HG03280 (cell line): ENCODE measurements around the gene TUBGCP3.
"Not testable (repeated sequence)": the region's sequence is repeated elsewhere in the genome, so short reads cannot be mapped to it uniquely, and the experiment has no call there.

Source experiments
- ATAC-seq: cut with Tn5 transposase; IDR thresholded peaks from one replicate; pipeline ENCODE4 v1.9.1; 2021; ENCODE audit warnings: mild to moderate bottlenecking, moderate library complexity; ENCODE audit not compliant: unreplicated experiment

The TUBGCP3 gene

DNA sequence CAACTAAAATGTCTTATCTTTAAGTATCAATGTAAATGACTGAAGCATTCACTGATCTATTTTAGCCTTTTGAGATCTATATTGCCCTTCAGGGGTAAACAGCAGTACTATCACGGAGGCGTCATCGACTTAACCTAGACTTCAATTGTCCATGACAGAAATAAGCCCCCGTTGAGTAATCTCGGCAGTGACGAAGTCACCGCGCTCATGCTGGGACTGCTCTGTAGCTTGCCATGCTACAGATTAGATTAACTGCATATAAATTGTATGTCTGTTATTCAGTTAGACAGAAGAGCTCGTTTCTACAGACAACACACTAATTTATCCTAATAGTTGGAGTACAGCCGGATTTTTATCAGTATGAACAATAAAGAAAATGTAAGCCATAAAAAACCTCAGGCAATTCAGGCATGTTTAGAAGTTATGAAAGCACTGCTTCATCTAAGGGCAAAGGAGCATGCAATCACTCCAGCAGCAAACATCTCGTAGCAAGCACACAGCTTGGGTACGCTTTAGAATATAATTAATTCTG, 56.6 kb downstream of the TUBGCP3 start:
- no peak for ATAC-seq

DNA sequence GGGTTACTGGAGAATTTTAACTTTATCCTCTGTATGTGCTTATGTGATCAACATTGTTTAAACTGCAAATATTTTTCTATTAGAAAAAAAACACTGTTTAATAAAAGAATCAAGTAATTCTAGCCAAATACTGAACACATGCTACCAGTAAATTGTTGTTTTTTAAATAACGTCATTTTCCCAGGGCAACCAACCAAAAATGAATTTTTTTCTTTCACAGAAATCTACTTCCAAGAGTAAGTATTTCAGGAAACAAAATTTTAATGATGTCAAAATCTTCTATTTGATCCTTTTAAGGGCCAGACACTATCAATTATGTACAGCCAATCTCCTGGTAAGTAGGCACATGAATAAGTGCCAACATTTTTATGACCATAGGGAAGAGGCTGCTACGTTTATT, 57.1 kb downstream of the TUBGCP3 start:
- no peak for ATAC-seq

DNA sequence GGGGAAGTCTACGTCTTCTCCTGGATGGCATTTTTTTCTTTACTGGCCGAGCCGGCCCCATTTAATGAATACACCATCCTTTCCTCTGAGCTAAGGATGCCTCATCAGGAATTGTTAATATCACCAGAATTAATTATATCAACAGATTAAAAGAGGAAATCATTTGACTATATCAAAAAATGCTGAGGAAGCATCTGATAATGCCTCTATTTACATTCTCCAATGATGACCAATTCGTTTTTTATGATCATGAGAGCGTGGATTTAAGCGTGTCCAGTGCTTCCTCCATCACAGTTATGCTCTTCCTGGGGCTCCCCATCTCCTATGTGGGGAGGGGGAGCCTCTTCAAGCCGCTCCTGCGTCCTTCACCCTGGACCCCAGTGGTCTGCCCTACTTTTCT, 58.7 kb downstream of the TUBGCP3 start:
- ATAC-seq, result no peak

DNA sequence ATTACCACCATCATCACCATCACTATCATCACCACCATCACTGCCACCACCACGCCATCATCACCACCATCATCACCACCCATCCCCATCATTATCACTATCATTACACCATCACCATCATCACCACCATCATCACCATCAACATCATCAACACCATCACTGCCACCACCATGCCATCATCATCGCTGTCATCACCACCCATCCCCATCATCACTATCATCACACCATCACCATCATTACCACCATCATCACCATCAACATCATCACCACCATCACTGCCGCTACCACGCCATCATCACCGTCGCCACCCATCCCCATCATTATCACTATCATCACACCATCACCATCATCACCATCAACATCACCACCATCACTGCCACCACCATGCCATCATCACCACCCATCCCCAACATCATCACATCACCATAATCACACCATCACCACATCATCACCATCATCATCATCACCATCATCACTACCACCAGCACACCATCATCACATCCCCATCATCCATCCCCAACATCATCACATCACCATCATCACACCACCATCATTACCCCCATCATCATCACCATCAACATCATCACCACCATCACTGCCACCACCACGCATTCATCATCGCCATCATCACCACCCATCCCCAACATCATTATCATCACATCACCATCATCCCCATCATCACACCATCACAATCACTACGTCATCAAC, 61.7 kb downstream of the TUBGCP3 start:
- ATAC-seq, result no peak

DNA sequence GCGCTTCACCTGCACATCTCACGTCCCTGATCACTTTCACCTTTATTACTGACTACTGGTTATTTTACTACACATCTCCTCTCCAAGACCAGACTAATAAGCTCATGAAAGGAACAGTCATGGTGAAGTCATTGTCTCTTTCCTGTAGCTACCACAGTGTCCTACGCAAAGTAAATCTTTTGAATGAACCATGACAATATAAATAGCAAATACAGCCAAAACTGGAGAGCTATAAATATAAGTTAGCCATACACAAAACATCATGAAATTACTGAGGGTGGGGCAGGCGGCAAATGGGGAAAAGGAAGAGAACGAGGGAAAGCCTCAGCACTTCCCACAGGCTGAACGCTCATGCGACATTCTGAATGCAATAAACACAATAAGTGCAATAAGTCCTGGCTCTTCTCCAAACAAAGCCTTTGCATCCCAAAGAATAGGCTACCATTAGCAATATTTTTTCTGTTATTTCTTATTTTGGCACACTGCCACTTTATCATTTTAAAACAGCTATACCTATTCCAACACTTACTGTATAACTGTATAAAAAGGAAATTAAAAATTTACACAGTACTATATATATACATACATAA, 62.5 kb downstream of the TUBGCP3 start:
- ATAC-seq, result no peak

DNA sequence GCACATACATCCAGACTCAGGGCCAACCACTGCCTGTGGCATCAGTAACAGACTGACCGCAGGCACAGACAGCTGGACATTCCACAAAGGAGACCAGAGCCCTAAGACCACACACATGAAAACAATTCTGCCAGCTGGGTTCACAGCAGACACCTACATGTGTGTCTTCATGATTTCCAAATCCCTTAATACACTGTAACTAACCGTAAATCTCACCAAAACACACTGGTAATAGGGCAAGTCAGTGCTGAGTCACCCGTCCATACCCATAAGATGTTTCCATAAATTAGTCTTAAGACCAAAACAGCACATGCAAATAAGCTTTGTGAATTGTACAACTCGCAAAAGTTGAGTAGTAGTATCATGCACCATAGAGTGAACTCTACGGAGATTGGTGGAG, 65.4 kb downstream of the TUBGCP3 start:
- ATAC-seq, result no peak

DNA sequence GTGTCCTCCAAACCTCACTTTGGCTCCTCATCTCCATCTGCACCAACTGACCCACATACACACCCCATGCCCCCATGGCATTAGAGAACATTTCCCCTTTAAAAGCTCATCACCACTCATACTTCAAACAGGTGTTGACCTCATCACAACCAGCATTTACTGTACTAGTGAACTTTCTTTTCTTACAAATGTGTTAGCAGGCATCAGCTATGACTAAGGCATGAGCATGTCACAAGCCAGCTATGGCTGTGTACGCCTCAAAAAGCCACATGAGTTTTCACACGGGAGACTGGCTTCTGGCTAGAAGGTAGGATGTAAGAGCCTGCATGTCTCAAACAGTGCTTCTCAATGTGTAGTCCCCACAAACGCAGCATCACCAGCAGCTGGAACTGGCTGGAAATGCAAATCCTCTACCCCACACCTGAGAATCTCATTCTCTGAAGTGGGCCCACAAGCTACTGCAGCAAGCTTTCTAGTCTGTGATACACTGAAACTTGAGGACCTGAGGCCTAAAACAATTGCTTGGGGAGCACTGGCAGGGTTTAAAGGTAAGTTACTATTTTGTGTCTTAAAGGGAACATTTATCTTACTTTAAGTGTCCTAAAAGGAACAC, 66.8 kb downstream of the TUBGCP3 start:
- no peak for ATAC-seq

DNA sequence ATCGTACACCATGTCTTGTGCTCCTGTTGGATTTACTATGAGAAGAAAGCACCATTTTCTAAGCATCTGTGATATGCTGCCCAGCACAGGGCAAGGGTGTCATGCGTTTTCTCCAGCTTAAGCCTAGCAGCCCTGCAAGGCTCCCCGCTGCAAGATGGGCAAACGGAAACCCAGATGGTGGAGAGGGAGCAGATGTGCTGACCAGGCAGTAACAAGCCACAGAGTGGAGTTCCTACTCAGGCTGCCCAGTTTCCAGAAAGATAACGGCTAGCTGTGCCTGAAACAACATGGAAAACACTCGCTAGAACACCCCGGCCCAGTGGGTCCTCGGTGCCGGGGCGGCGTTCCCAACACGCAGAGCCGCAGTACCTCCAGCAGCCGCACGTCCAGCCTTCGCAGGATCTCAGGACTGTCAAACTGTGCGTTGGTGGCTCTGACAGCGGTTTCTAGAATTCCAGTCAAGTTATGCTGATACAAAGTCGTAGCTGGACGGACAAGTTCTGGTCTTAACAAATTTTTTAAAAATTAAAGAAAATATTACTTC, 68.4 kb downstream of the TUBGCP3 start:
- no peak for ATAC-seq

DNA sequence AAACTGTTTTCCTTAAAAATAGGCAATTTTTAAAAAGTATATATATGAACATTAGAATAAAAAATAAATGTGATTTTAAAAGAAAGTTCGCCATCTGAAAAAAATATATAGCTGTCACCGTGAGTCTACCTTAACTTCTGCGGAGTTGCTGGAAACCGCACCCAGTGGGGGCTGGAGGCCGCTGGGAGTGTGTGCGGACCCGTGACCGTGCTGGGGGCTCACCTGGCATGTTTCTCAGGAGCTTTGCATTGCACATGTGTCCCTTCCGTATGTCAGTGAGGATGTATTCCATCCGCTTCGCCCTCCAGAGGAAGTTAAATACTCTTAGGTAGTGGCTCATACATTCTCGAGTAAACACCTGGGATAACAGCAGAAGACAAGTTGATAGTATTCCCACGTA, 71.7 kb downstream of the TUBGCP3 start:
- no peak for ATAC-seq

DNA sequence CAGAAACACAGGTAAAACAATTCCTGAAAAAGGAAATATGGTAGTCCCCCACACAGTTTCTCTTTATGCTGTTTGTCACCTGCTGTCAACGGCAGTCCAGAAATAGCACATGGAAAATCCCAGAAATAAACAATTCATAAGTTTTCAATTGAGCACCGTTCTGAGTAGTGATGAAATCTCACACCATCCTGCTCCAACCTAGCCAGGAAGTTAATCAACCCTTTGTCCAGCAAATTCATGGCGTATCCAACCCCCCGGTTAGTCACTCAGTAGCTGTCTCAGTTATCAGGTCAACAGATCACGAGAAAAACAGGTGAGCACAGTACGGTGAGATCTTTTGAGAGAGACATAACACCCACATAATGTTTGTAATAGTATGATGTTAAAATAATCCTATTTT, 74.2 kb downstream of the TUBGCP3 start:
- no peak for ATAC-seq

DNA sequence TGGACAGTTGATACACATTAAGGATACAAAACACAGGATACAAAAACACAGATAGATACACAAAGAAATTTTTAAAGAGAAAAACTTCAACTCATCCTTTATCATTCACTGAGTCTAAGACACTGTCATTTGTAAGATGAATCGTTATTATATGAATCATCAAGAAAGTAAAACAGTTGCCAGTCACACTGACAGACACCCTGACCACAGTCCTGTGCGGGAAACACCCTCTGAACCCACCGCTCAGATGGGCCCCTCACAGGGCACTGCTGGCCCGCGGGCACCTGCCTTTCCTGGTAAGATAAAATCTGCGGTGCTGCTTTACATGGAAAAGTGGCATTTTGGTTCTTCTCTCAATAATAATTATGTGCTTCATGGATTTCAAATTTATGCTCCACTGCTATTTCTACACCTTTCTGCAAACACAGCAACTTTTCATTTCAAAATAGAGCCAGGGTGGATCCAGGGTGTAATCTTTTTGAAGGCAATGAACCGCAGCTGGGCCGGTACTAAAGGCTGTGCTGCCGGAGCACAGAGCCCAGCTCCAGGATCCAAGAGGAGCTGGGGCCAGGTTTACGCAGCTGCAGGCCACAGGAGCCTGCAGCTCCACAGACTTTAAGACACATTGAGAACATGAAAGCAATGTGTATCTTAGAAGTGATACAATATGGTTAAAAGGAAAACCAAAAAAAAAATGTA, 76.8 kb downstream of the TUBGCP3 start:
- no peak for ATAC-seq

DNA sequence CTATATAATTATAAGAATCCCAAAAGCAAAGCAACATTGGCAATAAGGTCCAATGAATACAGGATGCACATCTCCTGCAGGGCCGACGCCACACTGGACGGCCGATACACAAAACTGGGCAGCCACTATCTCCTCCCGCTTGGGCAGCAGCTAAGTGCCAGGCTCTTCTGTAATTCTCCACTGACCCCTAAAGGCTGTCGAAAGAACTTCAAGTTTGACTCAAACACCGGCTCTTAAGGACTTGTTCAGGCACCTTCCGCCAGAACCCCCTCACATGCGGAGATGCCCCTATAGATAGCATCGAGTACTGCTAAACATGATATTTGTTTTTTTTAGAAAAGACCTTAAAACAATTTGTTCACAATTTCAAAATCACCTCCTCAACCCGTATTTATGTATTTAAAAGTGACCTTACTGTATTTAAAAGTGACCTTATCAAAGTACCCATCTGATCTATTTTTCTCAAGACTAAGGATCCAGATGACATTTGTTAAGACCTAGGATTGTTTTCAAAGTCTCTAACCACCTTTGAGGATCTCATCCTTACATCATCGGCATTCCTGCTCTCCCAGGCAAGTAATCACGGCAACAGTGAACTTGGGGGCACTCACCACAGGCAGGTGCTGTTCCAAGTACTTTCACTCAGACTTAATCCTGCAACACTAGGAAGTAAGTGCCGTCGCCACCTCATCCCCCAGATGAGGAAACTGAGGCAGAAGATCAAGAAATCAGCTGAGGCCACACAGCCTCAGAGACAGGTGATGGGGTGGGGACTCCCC, 77.8 kb downstream of the TUBGCP3 start:
- no peak for ATAC-seq

DNA sequence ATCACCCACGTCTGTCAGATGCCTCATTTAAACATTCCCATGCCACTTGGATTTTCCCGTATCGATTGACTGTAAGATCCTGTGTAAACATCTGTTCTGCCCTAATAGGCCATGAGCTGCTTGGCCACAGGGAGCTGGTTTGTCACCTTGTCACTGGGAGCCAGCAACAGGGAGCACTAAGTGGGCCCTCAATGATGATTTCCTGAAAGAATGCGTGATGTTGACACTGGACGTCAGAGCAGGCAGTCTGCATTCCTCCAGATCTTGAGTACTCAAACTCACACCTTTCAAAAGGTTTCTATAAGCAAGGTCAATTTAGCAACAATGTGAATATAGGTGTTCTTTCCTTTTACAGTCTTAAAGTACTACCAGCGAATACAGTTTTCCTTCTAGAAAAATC, 78.8 kb downstream of the TUBGCP3 start:
- ATAC-seq, result no peak

DNA sequence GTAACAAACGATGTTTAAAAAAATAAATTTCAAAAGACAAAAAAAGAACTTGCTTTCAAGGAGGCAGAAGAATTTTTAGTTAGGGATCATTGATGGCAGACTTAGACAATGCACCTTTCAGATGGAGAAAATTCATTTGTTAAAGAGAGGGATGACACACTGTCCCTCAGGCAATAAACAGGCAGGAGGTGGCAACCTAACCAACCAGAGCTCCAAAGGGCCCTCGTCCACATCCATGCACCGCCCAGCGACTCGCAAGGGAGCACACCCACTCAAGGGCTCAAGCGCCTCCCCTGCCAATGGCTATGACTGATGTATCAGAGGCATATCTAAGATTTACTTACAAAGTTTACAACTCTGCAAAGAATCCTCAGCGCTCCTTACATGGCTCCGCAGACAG, 81.9 kb downstream of the TUBGCP3 start:
- no peak for ATAC-seq

DNA sequence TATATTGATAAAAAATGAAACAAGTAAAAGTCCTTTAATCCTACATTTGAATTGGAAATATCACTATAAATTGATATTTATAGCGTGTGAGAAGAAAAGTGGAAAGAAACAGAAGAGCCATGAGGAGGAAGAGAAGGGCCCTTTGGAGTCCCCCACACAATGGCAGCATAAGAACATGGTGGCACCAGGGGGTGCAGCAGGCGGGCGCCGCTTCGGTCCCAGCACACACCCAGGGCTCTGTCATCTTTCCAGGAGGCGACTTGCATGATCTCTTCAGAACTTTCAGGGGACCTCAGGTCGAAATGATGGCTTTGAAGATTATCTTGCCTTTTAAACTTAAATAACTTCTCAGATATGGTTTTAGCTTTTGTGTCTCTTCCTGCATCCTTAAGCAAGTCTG, 91.8 kb downstream of the TUBGCP3 start:
- no peak for ATAC-seq

DNA sequence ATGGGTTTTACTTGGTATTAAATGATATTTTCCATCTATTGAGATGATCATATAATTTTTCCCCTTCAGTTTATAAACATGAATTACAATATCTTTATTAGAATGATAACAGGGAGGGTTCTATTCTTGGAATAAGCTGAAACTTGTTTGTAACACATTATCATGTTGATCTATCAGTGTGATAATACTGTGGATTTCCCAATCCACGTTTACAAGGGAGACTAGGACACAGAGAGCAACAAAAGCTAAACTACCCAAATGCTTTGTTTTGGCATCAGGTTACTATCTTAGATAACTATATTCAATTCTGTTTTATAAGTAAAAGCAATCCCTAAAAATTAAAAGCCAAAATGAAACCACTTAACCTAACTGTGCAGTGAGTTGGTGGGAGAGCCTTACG, 92.5 kb downstream of the TUBGCP3 start:
- ATAC-seq, result no peak

DNA sequence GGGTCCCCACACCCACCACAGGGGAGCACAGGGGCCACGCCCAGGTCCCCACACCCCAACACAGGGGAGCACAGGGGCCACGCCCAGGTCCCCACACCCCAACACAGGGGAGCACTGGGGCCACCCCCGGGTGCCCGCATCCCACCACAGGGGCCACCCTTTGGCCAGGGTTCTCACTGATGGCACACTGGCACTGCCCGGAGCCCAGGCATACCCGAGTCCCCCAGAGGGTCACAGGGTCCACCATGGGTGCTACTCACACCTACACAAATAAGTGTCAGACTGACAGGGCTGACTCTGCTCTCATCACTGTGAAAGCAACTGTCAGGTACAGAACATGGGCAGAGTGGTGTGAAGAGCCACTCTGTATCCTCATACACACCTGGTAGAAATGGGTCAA, 98.8 kb downstream of the TUBGCP3 start:
- no peak for ATAC-seq

DNA sequence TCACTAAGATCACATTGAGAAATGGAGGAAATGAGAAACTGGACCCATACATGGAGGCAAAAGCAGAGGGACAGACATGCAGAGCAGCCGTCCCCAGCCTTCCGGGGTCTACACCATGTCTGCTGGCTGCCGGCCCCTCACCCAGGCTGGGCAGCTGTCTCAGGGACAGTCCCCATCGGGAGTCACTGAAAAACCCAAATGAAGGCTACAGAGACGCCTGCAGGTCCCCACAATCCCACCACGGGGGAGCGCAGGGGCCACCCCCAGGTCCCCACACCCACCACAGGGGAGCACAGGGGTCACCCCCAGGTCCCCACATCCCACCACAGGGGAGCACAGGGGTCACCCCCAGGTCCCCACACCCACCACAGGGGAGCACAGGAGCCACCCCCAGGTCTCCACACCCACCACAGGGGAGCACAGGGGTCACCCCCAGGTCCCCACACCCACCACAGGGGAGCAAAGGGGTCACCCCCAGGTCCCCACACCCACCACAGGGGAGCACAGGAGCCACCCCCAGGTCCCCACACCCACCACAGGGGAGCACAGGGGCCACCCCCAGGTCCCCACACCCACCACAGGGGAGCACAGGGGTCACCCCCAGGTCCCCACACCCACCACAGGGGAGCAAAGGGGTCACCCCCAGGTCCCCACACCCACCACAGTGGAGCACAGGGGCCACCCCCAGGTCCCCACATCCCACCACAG, 99.5 kb downstream of the TUBGCP3 start:
- not testable (repeated sequence) for ATAC-seq

DNA sequence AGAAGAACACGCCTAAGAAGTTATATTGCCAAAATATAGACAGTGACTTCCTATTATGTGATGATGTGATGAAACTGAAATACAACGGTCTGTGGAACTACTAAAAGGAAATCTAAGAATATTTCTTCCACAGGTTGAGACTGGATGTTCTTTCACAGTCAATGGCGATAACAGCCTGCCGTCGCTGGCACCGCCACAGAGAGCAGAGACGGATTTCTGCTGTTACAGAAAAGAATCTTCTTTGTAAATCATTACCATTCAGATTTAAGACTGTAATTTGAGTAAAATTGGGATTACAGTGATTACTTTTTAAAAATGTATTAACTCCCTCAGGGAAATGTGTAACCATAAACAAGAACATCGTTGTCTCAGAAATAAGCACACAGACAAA, 100.8 kb downstream of the TUBGCP3 start:
- ATAC-seq, result no peak
